GM18873 (cell line): ENCODE data around the gene TMEM253.
A peak's percentile ranks its signal among the peaks of the same experiment; 100 is the strongest.

Source experiments
- ATAC-seq: cut with Tn5 transposase; IDR thresholded peaks from one replicate; pipeline ENCODE4 v1.9.1; 2021; ENCODE audit warnings: mild to moderate bottlenecking, moderate library complexity, moderate number of reproducible peaks; ENCODE audit not compliant: unreplicated experiment, low FRiP score

The TMEM253 gene

GRCh38 chr14:21070610-21071224 is 30.1 kb upstream of the TMEM253 start:
- no peak for ATAC-seq

DNA sequence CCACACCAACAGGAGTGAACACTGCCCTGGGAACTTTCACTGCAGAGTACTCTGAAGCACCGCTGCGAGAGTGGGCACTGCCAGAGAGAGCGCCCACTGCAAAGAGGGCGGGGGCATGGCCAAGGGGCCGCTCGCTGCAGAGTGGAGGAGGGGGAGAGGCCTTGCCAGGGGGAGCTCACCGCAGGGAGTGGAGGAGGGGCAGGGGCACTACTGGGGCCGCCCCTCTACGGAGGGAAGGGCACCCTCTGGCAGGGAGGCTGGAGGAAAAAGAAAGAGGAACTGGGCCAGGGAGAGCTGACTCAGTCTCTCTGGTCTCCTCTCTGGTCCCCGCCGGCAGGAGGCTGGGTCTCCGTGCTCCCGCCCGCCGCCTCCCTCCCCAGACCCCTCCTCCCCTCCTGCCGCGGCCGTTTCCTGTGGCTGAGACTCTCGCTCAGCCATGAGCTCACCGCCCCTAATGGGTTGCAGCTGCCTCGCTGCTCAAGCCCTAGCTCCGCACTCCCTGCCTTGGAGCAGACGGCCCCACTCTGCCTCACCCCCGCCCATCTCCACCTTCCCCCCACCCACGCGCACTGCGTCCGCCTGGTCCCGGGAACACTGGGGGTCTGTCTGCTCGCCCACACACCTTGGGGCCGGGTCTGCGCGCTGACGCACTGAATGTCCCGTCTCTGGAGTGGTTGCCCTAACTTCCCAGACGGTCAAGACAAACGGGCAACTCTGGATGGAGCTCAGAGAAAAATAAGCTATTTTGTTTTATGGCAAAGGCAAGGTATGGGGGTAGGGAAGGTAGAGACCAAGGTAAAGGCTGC is 29.4 kb upstream of the TMEM253 start:
- peak; percentile 51 for ATAC-seq

- ATAC-seq: no peak
Observed at GRCh38 chr14:21072031-21072473, 28.8 kb upstream of the TMEM253 start.

GRCh38 chr14:21072781-21073339 is 28.0 kb upstream of the TMEM253 start:
- ATAC-seq: no peak

DNA sequence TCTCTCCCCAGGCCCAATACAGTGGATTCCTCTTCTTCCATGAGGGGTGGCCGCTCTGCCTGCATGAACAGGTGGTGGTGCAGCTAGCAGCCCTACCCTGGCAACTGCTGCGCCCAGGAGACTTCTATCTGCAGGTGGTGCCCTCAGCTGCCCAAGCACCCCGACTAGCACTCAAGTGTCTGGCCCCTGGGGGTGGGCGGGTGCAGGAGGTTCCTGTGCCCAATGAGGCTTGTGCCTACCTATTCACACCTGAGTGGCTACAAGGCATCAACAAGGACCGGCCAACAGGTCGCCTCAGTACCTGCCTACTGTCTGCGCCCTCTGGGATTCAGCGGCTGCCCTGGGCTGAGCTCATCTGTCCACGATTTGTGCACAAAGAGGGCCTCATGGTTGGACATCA is 26.9 kb upstream of the TMEM253 start:
- no peak for ATAC-seq

GRCh38 chr14:21074398-21075272 is 26.2 kb upstream of the TMEM253 start:
- ATAC-seq: no peak

GRCh38 chr14:21075719-21076437 is 25.0 kb upstream of the TMEM253 start:
- no peak for ATAC-seq

- no peak for ATAC-seq
Observed at GRCh38 chr14:21077672-21078071, 23.2 kb upstream of the TMEM253 start.

- no peak for ATAC-seq
Observed at GRCh38 chr14:21078287-21078686, 22.6 kb upstream of the TMEM253 start.

GRCh38 chr14:21078726-21079125 is 22.1 kb upstream of the TMEM253 start:
- ATAC-seq: no peak

- no peak for ATAC-seq
Observed at GRCh38 chr14:21081521-21082142, 19.2 kb upstream of the TMEM253 start.

DNA sequence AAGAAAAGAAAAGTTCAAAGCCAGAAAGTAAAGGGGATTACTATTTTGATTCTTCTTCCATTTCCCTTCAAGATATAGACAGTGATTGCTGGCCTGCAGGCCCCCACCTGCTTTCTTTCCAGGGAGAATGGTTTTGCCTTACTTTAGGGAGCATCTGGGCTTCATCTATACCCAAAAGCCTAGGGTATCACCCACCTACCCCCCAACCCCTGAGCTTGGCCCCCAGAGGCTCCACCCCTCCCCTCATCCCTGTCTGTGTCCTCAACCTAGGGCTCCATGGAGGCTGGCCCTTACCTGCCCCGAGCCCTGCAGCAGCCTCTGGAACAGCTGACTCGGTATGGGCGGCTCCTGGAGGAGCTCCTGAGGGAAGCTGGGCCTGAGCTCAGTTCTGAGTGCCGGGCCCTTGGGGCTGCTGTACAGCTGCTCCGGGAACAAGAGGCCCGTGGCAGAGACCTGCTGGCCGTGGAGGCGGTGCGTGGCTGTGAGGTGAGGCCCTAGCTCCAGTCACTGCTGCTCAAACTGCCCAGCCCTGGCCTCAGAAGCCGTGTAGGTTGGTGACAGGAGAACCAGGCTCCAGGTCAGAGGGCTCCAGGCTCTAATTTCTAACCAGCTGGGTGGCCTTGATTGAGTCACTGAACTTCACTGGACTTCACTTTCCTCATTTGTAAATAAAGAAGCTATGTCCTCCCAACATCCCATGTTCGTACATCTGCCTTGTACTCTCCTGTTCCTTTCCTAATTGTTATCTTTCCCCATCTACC is 17.1 kb upstream of the TMEM253 start:
- ATAC-seq: no peak

- ATAC-seq: no peak
Observed at GRCh38 chr14:21084396-21084795, 16.5 kb upstream of the TMEM253 start.

GRCh38 chr14:21084998-21085853 is 15.6 kb upstream of the TMEM253 start:
- no peak for ATAC-seq

GRCh38 chr14:21086908-21087293 is 14.0 kb upstream of the TMEM253 start:
- ATAC-seq: no peak

GRCh38 chr14:21087294-21088091 is 13.4 kb upstream of the TMEM253 start:
- ATAC-seq: no peak

- ATAC-seq: no peak
Observed at GRCh38 chr14:21088687-21089086, 12.2 kb upstream of the TMEM253 start.
